ENCODE results near the gene PTPRD.

GRCh38 chr9:10436756-10437155 is 176.0 kb downstream of the PTPRD start:
- TF ChIP-seq, protein P1, sequence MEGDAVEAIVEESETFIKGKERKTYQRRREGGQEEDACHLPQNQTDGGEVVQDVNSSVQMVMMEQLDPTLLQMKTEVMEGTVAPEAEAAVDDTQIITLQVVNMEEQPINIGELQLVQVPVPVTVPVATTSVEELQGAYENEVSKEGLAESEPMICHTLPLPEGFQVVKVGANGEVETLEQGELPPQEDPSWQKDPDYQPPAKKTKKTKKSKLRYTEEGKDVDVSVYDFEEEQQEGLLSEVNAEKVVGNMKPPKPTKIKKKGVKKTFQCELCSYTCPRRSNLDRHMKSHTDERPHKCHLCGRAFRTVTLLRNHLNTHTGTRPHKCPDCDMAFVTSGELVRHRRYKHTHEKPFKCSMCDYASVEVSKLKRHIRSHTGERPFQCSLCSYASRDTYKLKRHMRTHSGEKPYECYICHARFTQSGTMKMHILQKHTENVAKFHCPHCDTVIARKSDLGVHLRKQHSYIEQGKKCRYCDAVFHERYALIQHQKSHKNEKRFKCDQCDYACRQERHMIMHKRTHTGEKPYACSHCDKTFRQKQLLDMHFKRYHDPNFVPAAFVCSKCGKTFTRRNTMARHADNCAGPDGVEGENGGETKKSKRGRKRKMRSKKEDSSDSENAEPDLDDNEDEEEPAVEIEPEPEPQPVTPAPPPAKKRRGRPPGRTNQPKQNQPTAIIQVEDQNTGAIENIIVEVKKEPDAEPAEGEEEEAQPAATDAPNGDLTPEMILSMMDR (IDR thresholded peaks at IDR 0.05; ENCODE audit: low read depth, low read length, poor library complexity, severe bottlenecking), result no peak
- TF ChIP-seq EZH2phosphoT487 (IDR thresholded peaks at IDR 0.05; ENCODE audit: borderline replicate concordance, low read length), result no peak

All from DOHH2 (cell line).